Sigmoid colon (tissue), 7 donors: ENCODE measurements around the gene NOP14. TPM values are rescaled to one million over a fixed set of nuclear protein-coding genes. Genes with fewer than 3 reads are reported as not detected.
"Not testable (repeated sequence)": the region's sequence is repeated elsewhere in the genome, so short reads cannot be mapped to it uniquely, and the experiment has no call there.

Experiments
- DNase-seq: peaks from one replicate; pipeline ENCODE4 v3.0.0-alpha.2; 2019
- H3K27ac ChIP-seq, 4 donors: fragments of 200-600 bp; sonication (generic); one replicate each; pipeline ENCODE4 v1.5.1; 2016 to 2019; ENCODE audit warnings: mild to moderate bottlenecking in 1 of 4
- H3K27me3 ChIP-seq, 3 donors: fragments of 200-600 bp; sonication (generic); one replicate each; pipeline ENCODE4 v1.5.1; 2019; ENCODE audit warnings: mild to moderate bottlenecking in 1 of 3
- H3K36me3 ChIP-seq, 4 donors: fragments of 200-600 bp; sonication (generic); one replicate each; pipeline ENCODE4 v1.5.1; 2016 to 2019
- H3K4me1 ChIP-seq, 4 donors: fragments of 200-600 bp; sonication (generic); one replicate each; pipeline ENCODE4 v1.5.1; 2017 to 2019
- H3K4me3 ChIP-seq, 4 donors: fragments of 200-600 bp; sonication (generic); one replicate each; pipeline ENCODE4 v1.5.1; 2017 to 2019; ENCODE audit warnings: mild to moderate bottlenecking in 2 of 4, moderate library complexity in 1 of 4
- H3K9me3 ChIP-seq, 4 donors: fragments of 200-600 bp in 3 of 4; sonication (generic) in 3 of 4; one replicate each; pipeline versions ENCODE4 v1.5.1 to v1.6.1; 2013 to 2019
- EP300 ChIP-seq, 4 donors: sonication (generic); formaldehyde crosslinking; IDR thresholded peaks; one replicate each; pipeline ENCODE4 v1.6.1; 2017; ENCODE audit warnings: antibody characterized with exemption in 4 of 4
- POLR2A ChIP-seq, 2 donors: fragments of 450-650 bp; IDR thresholded peaks; one replicate each; pipeline ENCODE4 v1.6.1; 2016; ENCODE audit warnings: antibody characterized with exemption in 2 of 2, mild to moderate bottlenecking in 2 of 2, moderate library complexity in 2 of 2
- POLR2AphosphoS5 ChIP-seq, 4 donors: sonication (generic); formaldehyde crosslinking; IDR thresholded peaks; one replicate each; pipeline ENCODE4 v1.6.1; 2017; ENCODE audit warnings: antibody characterized with exemption in 4 of 4
- WGBS, 2 donors: extraction: QIAGEN DNeasy Blood & Tissue Kit; methylation state at CpG; one replicate each; pipeline ENCODE4 v1.1.7; 2013; 5-methylcytosine and 5-hydroxymethylcytosine counted together
- intact Hi-C: fragments of 100-400 bp; cut with DNase I; formaldehyde crosslinking; loops from one replicate; pipeline ENCODE4 v1.15.1; 2023
- polyA plus RNA-seq, 3 donors: library from polyadenylated mRNA; stranded (reverse); fragments of 200-250 nt; gene quantifications; one replicate each; pipeline ENCODE4 v1.2.3, GENCODE V29; 2013
- total RNA-seq, 4 donors: library from RNA; depleted of rRNA; stranded (reverse); fragments of >200 nt; gene quantifications; one replicate each; pipeline ENCODE4 v1.1.0, GENCODE V29; 2016
- TF ChIP-seq, protein P1 (sequence below), 4 experiments: fragments of 450-650 bp in 3 of 4; fragments of 200-600 bp in 1 of 4; IDR thresholded peaks; one replicate each; pipeline ENCODE4 v1.5.1; 2016 to 2019; ENCODE audit warnings: antibody characterized with exemption in 4 of 4, mild to moderate bottlenecking in 3 of 4, moderate library complexity in 2 of 4
- donor health status: healthy with polysubstance abuse.
- donor health status: Bipolar disorder and iron deficiency.
- donor health status: healthy.

The NOP14 gene
- total and polyA plus RNA-seq, 7 donors = 10.4 to 26.0 (median 13.9) TPM

DNA sequence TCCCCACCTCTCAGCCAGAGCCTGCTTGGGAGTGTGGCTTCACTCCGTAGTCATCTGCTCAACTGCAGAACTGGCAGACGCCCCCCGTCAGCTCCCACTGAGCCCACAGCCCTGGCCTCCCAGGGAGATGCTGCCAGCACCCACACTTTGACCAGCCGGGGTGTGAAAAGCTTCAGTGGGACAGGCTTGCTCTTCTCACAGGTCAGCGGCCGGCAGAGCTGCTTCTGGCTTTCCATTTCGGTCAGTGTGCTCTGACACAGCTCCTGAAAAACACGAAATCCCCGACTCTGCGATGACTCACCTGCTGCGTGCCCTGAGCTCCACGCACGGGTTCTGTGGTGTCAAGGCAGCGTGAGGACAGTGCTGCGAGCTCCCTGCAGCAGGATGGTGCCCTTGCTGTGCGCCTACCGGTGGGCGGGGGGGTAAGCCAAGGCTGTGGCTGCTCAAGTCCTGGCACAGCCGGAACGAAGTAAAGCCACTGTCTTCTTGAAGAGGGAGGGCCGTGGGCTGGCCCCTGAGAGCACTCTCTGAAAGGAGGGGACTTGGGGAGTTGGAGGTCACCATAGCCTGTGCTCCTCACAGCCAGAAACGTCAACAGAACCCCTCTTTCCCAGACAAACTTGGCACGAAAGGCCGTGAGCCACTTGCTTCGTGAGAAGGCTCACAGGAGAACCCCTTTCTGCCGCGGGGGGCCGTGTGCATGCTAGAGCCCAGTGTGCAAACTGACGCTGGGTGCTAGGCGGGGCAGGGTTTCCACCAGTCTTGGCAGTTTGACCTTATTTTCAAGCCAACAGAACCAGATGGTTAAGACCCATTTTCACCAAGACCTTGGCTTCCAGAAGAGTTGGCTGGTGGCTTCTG lies 23.6 kb downstream of the NOP14 start:
- 90 to 92% methylated on average over 30 of the region's 30 CpGs for WGBS, 2 donors
- DNase-seq = peak; percentile 53

DNA sequence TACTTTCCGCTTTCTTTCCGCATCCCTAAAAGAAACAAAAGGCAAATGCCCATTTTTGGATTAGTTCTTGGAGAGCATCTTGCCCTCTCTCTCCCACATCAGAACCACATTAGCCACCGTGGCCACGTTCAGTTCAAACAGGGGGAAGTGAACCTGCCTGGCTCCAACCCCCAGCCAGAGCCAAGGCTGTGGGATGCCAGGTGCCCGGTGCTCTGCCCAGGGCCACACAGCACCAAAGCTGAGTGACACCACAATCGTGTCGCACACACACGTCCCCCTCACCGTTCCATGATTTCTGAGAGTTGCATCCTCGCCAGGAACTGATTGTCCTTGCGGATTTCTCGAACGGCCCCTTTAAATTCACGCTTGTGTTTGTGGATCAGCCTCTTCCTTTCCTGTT lies 24.3 kb downstream of the NOP14 start:
- intact Hi-C loops = no loop called here
- H3K36me3 ChIP-seq = peaks cover 13 to 68% (median 49%) of the 10 kb centered on the region in 4 donors
- H3K27ac ChIP-seq = no peak overlapping the region
- no peak overlapping the region for H3K4me3 ChIP-seq
- no peaks in the 10 kb centered on the region for H3K27me3 ChIP-seq
- H3K9me3 ChIP-seq = no peaks in the 10 kb centered on the region
- peak; percentile 63 for DNase-seq
- TF ChIP-seq, protein P1, sequence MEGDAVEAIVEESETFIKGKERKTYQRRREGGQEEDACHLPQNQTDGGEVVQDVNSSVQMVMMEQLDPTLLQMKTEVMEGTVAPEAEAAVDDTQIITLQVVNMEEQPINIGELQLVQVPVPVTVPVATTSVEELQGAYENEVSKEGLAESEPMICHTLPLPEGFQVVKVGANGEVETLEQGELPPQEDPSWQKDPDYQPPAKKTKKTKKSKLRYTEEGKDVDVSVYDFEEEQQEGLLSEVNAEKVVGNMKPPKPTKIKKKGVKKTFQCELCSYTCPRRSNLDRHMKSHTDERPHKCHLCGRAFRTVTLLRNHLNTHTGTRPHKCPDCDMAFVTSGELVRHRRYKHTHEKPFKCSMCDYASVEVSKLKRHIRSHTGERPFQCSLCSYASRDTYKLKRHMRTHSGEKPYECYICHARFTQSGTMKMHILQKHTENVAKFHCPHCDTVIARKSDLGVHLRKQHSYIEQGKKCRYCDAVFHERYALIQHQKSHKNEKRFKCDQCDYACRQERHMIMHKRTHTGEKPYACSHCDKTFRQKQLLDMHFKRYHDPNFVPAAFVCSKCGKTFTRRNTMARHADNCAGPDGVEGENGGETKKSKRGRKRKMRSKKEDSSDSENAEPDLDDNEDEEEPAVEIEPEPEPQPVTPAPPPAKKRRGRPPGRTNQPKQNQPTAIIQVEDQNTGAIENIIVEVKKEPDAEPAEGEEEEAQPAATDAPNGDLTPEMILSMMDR (IDR thresholded peaks at IDR 0.05) = no peak
- TF ChIP-seq POLR2AphosphoS5 (IDR thresholded peaks at IDR 0.05) = no peak
- no peak for TF ChIP-seq EP300 (IDR thresholded peaks at IDR 0.05)
- no peak for TF ChIP-seq POLR2A (IDR thresholded peaks at IDR 0.05)
- 91% methylated on average over 14 of the region's 14 CpGs for WGBS, 2 donors
- peaks cover 0 to 24% (median 16%) of the 10 kb centered on the region in 4 donors for H3K4me1 ChIP-seq

More for the DNA sequence above, 23.6 kb downstream of the NOP14 start:
- H3K27ac ChIP-seq = no peak overlapping the region
- H3K36me3 ChIP-seq = peaks cover 14 to 75% (median 49%) of the 10 kb centered on the region in 4 donors
- H3K4me3 ChIP-seq = no peak overlapping the region
- no peaks in the 10 kb centered on the region for H3K9me3 ChIP-seq
- H3K4me1 ChIP-seq = peaks cover 0 to 21% (median 15%) of the 10 kb centered on the region in 4 donors
- intact Hi-C loops = no loop called here
- no peak for TF ChIP-seq EP300 (IDR thresholded peaks at IDR 0.05)
- no peak for TF ChIP-seq POLR2AphosphoS5 (IDR thresholded peaks at IDR 0.05)
- TF ChIP-seq POLR2A (IDR thresholded peaks at IDR 0.05) = no peak
- TF ChIP-seq, protein P1 (IDR thresholded peaks at IDR 0.05) = no peak
- H3K27me3 ChIP-seq = no peaks in the 10 kb centered on the region

DNA sequence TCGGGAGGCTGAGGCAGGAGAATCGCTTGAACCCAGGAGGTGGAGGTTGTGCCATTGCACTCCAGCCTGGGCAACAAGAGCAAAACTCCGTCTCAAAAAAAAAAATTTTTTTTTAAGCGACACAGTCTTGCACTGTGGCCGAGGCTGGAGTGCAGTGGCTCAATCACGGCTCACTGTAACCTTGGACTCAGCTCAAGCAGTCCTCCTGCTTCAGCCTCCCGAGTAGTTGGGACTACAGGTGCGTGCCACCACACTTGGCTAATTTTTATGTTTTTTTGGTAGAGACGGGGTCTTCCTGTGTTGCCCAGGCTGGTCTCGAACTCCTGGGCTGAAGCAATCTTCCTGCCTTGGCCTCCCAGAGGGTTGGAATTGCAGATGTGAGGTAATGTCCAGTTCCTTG lies 24.8 kb downstream of the NOP14 start:
- intact Hi-C loops, H3K4me3 ChIP-seq, H3K27me3 ChIP-seq, H3K27ac ChIP-seq, H3K9me3 ChIP-seq: not testable (repeated sequence)
- Histone ChIP-seq H3K4me1 (peaks cover 0 to 29% (median 21%) of the 10 kb centered on the region in 4 donors), H3K36me3 (peaks cover 13 to 63% (median 47%) of the 10 kb centered on the region in 4 donors)
- peak; percentile 52 for DNase-seq
- WGBS, 2 donors = 93 to 94% methylated on average over 10 of the region's 10 CpGs

DNA sequence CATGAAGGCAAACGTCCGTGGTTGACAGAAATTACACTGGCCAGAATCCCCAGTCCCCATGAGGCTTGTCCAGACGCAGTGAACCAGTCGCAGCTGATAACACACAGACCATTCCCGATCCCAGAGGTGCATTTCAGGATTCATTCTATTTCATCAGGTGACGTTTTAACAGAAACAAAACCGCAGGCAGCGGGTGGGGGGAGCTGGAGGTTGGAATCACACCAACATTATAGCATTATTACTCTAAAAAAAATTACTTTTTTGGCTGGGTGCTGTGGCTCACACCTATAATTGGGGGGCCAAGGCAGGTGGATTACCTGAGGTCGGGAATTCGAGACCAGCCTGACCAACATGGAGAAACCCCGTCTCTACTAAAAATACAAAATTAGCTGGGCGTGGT lies 25.2 kb downstream of the NOP14 start:
- peaks cover 13 to 59% (median 43%) of the 10 kb centered on the region in 4 donors for H3K36me3 ChIP-seq
- no peak overlapping the region for H3K27ac ChIP-seq
- H3K4me1 ChIP-seq = peaks cover 0 to 33% (median 25%) of the 10 kb centered on the region in 4 donors
- no peaks in the 10 kb centered on the region for H3K9me3 ChIP-seq
- TF ChIP-seq, protein P1 (IDR thresholded peaks at IDR 0.05) = no peak
- TF ChIP-seq EP300 (IDR thresholded peaks at IDR 0.05) = no peak
- no peak for TF ChIP-seq POLR2AphosphoS5 (IDR thresholded peaks at IDR 0.05)
- TF ChIP-seq POLR2A (IDR thresholded peaks at IDR 0.05) = no peak
- peak; percentile 53 for DNase-seq
- intact Hi-C loops = no loop called here
- no peaks in the 10 kb centered on the region for H3K27me3 ChIP-seq
- H3K4me3 ChIP-seq = no peak overlapping the region
- 85 to 87% methylated on average over 12 of the region's 12 CpGs for WGBS, 2 donors

DNA sequence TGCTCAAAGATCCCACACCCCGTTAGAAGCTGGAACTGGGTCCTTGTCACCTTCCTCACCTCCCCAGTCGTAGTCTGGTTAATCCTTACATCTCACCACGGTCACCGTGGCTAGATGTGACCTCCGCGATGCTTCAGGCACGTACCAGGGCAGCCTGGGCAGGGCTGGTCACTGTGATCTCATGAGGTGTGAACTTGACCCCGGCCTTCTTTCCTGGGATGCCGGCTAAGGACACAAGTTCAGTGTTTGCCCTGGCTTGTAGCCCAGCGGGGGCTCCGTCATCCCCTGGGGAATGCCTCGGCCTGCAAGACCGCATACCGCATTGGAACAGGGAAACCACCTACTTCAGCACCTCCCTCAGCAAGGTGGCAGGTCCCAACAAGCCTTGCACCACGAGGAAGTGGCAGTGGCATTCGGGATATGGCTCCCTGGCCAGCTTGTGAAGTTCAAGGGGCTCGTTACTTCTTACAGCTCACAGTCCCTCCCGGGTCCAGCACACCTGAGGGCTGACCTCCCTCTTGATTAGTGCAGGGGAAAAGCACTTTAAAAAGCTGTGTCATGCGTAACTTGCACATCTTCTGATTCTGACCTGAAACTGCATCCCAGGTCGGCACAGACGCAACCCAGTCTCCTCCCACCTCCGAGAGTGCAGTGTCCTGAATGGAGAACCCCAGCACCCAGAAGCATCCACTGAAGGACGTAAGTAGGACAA lies 25.9 kb downstream of the NOP14 start:
- Histone ChIP-seq H3K36me3 (peaks cover 13 to 52% (median 36%) of the 10 kb centered on the region in 4 donors), H3K27me3 (no peaks in the 10 kb centered on the region), H3K27ac (no peak overlapping the region), H3K4me1 (peaks cover 0 to 36% (median 29%) of the 10 kb centered on the region in 4 donors), H3K4me3 (no peak overlapping the region), H3K9me3 (no peaks in the 10 kb centered on the region)
- 76 to 79% methylated on average over 23 of the region's 23 CpGs for whole genome bisulfite sequencing, 2 donors
- TF ChIP-seq EP300 (IDR thresholded peaks at IDR 0.05) = no peak
- TF ChIP-seq POLR2AphosphoS5 (IDR thresholded peaks at IDR 0.05) = no peak
- TF ChIP-seq, protein P1 (IDR thresholded peaks at IDR 0.05) = no peak
- no peak for TF ChIP-seq POLR2A (IDR thresholded peaks at IDR 0.05)
- peak; percentile 66 for DNase-seq
- intact Hi-C loops = no loop called here
